ENCODE data around the gene HS3ST3A1.

- TF ChIP-seq POLR2AphosphoS5 (IDR thresholded peaks at IDR 0.05) (peak in 1 of 3 donors; percentile 18), EP300 (IDR thresholded peaks at IDR 0.05) (no peak)
- TF ChIP-seq, protein P1, sequence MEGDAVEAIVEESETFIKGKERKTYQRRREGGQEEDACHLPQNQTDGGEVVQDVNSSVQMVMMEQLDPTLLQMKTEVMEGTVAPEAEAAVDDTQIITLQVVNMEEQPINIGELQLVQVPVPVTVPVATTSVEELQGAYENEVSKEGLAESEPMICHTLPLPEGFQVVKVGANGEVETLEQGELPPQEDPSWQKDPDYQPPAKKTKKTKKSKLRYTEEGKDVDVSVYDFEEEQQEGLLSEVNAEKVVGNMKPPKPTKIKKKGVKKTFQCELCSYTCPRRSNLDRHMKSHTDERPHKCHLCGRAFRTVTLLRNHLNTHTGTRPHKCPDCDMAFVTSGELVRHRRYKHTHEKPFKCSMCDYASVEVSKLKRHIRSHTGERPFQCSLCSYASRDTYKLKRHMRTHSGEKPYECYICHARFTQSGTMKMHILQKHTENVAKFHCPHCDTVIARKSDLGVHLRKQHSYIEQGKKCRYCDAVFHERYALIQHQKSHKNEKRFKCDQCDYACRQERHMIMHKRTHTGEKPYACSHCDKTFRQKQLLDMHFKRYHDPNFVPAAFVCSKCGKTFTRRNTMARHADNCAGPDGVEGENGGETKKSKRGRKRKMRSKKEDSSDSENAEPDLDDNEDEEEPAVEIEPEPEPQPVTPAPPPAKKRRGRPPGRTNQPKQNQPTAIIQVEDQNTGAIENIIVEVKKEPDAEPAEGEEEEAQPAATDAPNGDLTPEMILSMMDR (IDR thresholded peaks at IDR 0.05) = no peak
Observed at GRCh38 chr17:13601776-13602551, at the start of gene HS3ST3A1.
